ENCODE measurements around the gene RPL36.
"Not testable (repeated sequence)": the region's sequence is repeated elsewhere in the genome, so short reads cannot be mapped to it uniquely, and the experiment has no call there.

The RPL36 gene

DNA sequence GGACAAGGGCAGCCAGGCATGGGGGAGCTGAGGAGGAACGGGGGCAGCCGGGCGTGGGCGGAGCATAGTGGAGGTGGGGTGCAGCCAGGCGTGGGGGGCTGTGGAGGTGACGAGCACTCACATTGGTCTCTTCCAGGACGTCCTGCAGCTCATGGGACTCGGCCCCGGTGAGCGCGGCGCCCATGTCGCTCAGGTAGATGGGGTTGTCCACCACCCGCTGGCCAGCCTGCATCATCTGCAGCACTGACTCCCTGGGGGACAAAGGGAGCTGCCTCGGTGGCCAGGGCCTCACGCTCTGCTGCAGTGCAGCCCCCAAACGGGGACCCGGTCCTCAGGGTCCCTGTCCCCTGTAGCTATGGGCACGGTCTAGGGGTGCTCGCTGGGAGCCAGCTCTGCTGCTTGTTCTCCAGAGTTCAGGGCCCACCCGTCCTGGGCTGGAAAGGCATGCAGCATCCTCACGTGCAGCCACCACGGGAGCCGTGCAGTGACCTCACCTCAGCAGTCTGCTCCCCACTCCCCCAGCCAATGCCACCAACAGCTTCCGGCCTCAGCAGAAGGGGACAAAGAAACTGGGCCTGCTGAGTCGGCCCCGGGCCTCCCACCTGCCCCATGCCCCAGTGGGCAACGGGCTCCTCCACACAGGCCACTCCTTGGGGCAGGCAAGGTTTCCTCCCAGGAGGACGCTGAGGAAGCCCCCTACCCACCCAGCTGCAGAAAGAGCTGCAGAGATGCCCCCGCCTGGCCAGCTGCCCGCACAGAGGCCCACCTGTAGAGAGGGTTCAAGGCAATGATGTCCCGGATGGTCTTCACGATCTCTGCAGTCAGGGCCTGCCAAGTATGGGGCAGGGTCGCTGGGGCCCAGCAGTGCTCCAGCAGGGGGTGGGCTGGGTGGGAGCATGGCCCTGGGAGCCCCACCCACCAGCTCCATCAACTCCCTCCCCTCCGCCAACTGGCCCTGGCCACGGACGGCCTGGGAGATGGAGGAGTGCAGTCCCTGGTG is 17.8 kb downstream of the RPL36 start:
- no peak for DNase-seq

GRCh38 chr19:5711025-5711424 is 20.9 kb downstream of the RPL36 start:
- DNase-seq, result no peak

DNA sequence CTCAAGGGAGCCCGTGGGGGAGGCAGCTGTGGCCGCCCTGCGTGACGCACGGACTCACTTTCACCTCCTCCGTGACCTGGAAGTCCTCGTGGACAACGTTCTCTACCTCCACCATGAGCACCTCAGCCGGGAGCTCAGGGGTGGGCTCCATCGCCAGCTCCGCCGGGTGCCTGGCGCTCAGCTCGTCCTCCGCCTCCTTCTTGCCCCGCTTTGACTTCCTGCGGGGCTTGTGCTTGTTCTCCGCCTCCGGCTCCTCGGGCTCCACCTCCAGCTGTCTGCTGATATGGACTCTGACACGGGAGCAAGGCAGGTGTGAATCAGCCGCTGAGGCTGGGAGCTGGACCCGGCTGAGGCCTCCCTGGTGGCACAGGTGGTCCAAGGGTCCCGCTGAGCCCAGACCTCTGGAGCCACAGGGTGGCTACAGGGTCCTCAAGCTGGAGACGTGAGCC is 21.6 kb downstream of the RPL36 start:
- DNase-seq, result no peak

DNA sequence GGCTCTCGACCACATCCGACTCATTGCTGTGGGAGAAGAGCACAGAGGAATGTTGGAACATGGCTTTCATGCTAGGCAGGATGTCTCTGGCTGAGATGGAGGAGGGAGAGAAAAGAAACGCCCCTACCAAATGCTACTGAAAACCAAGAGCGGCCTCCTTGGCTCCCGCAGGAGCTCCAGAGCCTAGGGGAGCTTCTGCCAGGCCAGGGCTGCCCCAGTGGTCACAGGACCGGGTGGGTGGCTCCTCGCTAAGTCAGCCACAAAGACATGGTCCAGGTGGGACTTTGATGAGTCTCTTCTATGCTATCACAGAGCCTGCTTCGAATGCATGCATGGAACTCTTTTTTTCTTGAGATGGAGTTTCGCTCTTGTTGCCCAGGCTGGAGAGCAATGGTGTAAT is 23.1 kb downstream of the RPL36 start:
- no peak for DNase-seq

GRCh38 chr19:5714816-5715215 is 24.7 kb downstream of the RPL36 start:
- no peak for DNase-seq

DNA sequence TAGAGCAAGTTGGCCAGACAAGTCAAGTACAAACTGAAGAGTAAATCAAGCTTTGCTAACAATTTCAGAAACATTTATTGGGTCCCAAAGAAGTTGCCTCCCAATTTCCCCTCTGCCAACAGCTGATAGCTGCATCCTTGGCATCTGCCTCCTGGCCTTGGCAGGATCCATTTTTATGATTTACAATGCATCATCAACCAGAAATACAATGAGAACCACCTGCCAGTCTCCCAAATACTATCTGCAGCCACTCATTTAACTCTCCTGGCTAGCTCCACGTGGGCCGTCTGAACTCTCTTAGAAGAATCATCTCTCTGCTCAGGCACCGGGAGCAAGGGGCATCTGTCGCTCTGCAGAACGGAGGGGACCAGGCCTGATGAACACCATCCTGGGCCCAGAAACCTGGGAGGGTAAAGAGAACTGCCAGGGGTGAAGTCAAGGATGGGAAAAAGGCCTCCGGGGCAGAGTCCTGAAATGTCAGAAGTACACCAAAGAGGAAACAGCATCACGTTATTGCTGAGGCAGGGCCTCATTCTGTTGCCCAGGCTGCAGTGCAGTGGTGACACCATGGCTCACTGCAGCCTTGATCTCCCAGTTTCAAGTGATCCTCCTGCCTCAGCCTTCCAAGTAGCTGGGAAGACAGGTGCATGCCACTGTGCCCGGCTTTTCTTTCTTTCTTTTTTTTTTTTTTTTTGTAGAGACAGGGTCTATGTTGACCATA is 27.3 kb downstream of the RPL36 start:
- no peak for DNase-seq

- DNase-seq, result no peak
Observed at GRCh38 chr19:5718037-5718578, 28.0 kb downstream of the RPL36 start.

DNA sequence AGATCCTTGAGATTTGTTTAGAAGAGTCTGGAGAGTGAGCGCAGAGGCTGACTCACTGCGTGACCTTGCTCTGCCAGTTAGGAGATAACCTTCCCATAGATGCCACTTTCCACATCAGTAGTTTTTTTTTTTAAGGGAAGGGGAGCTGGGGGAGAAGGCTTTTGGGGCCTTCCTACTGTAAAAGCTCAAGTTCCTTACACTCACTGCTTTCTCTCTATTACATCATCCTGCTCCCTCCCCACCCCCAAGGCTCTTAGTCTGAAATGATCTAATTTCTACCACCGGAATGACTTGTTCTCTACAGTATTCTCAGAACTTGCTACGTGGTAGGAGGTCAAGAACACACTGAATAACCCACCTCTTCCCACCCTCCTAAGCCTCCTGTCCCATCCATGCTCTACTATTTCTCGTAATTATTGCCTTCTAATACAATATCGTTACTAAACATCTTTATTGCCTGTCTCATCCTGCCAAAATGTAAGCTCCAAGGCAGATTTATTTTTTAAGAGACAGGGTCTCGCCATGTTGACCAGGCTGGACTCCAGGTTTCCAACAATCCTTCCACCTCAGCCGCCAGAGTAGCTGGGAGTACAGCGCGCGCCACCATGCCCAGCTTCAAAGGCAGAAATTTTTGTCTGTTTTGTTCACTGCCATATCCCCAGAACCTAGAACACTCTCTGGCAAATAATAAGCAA is 28.6 kb downstream of the RPL36 start:
- DNase-seq, result no peak

- DNase-seq, result no peak
Observed at GRCh38 chr19:5719274-5719960, 29.3 kb downstream of the RPL36 start.

GRCh38 chr19:5719961-5720790 is 30.1 kb downstream of the RPL36 start, which contains the start of the genes CATSPERD and LONP1:
TSS of gene CATSPERD (plus strand) at chr19:5720637. CDS start at chr19:5720738, 101 bp downstream.
TSS of gene LONP1 (minus strand) at chr19:5720146. CDS start at chr19:5720132, 14 bp downstream.
- DNase-seq, result peak; percentile 99

DNA sequence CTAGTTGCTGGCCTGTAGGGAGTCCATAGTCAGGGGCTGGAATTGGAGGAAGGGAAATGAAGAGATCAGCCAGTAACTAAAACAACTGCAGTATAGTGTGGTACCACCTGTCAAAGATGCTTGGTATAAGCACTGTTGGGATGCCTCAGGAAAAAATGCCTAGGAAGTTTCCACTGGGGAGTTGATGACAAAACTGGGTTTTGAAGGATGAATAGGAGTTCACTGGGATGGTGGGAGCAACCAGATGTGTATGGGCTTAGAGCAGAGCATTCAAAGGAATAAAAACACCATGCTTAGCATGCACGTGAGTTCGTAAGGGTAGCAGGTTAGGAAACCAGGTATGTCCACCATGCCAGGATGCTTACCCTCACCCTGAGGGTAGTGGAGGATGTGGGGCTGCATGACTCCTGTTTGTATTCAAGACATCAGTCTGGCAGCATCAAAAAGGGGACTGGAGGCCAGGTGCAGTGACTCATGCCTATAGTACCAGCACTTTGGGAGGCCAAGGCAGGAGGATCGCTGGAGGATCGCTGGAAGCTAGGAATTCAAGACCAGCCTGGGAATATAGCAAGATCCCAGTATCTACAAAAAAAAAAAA is 37.5 kb downstream of the RPL36 start:
- DNase-seq, result no peak

- DNase-seq, result not testable (repeated sequence)
Observed at GRCh38 chr19:5733172-5733571, 43.1 kb downstream of the RPL36 start.

DNA sequence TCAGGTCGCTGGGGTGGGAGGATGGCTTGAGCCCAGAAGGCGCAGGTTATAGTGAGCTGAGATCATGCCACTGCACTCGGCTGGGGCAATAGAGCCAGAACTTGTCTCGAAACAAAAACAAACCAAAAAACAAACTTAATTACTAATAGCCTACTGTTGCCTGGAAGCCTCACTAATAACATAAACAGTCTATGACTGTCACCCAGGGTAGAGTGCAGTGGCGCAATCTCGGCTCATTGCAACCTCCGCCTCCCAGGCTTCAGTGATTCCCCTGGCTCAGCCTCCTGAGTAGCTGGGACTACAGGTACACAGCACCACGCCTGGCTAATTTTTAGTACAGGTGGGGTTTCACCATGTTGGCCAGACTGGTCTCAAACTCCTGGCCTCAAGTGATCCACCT is 48.3 kb downstream of the RPL36 start:
- no peak for DNase-seq
